SKM-1 (cell line): ENCODE measurements around the gene SCAMP2.
"Not testable (repeated sequence)": the region's sequence is repeated elsewhere in the genome, so short reads cannot be mapped to it uniquely, and the experiment has no call there.

ENCODE experiments used
- DNase-seq: peaks from one replicate; lab custom pipeline; 2025; ENCODE audit not compliant: unreplicated experiment; lab: John Stamatoyannopoulos, UW

The SCAMP2 gene, protein sequence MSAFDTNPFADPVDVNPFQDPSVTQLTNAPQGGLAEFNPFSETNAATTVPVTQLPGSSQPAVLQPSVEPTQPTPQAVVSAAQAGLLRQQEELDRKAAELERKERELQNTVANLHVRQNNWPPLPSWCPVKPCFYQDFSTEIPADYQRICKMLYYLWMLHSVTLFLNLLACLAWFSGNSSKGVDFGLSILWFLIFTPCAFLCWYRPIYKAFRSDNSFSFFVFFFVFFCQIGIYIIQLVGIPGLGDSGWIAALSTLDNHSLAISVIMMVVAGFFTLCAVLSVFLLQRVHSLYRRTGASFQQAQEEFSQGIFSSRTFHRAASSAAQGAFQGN

DNA sequence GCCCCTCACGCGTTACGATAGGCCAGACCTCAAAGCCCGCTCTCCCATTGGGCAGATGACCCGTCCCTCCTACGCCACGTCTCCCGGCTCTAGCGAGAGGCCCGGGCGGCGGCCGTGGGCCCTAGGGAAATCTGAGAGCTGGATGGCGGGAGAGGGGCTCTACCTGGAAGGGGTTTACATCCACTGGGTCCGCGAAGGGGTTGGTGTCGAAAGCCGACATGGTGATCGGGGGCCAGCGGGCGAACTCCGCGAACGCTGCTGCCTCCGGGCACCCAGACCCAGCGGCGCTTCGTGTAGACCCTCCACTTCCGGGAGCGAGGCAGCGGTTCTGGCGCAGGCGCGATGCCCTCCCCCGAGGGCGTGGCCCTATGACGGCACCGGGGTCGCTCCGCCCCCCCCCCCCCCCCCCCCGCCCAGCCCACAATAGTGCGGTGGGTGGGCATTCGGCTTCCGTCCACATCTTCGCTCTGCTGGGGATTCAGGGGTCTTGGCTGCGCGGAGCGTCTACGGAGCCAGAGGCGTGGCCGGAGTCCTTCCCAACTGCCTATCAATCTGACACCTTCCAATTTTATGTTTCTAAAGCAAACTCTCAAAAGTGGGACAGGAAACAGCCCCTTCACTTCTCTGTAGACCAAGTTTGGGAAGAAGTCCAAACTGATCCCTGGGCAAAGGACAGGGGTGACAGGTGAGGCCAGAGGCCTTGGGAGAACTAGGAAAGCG lies at the start of gene SCAMP2:
Gene SCAMP2 (minus strand): TSS at position 330 of the 720 bp plus-strand sequence. CDS start 110 bp downstream, at position 220.
- DNase-seq = peak; percentile 80

DNA sequence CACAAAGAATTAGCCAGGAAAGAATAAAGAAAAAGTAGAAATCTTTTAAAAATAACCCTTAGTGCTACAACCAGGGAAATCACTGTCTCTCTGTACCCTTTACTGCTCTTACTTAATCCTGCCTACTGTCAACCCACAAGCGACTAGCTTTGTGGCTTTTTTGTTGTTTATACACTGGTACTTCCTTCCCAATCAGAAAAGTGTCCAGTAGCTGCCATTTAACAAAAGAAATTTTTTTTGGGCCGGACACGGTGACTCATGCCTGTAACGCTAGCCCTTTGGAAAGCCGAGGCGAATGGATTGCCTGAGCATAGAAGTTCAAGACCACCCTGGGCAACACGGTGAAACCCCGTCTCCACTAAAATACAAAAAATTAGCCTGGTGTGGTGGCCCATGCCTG lies 47.3 kb upstream of the SCAMP2 start:
- DNase-seq = no peak

DNA sequence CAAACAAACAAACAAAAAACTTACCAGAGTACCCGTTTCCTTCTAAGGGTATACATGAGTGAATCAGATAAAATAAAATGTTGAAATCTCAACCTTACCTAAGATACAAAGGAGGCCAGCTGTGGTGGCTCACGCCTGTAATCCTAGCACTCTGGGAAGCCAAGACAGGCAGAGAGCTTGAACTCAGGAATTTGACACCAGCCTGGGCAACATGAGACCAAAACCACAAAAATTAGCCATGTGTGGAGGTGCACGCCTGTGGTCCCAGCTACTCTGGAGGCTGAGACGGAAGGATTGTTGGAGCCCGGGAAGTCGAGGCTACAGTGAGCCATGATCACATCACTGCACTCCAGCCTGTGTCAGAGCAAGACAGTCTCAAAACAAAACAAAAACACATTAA lies 44.5 kb upstream of the SCAMP2 start:
- DNase-seq = no peak

DNA sequence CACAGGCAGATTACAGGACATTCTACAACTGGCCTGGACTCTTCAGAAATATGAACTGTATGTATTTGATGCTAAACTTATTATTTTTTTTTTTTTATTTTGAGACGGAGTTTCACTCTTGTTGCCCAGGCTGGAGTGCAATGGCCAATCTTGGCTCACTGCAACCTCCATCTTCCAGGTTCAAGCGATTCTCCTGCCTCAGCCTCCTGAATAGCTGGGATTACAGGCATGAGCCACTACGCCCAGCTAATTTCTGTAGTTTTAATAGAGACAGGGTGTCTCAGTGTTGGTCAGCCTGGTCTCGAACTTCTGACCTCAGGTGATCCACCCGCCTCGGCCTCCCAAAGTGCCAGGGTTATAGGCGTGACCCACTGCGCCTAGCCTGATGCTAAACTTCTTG lies 40.6 kb upstream of the SCAMP2 start:
- not testable (repeated sequence) for DNase-seq

DNA sequence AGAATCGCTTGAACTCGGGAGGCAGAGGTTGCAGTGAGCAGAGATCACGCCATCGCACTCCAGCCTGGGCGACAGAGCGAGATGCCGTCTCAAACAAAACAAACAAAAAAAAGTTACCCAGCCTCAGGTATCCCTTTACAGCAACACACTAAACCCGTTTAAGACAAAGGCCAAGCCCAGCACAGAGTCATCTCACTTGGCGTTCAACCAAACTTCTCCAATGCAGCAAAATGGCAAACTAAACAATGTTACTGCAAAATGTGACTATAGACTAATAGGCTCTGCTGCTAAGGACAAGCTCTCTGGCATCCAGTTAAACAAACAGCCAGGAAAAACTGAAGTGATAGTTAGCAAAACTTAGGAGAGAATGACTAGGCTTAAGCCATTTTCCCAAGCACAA lies 39.9 kb upstream of the SCAMP2 start:
- DNase-seq = no peak

DNA sequence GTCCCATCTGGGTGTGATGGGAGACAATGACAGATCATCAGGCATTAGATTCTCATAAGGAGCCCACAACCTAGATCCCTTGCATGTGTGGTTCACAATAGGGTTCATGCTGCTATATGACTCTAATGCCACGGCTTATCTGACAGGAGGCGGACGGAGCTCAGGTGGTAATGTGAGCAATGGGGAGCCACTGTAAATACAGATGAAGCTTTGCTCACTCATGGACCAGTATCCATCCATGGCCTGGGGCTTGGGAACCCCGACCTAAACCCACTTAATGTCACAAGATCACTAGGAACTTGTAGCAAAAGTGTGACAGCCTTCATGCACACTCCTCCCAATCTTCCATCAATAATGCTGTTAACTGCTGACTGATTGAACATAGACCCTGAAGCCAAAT lies 35.5 kb upstream of the SCAMP2 start:
- no peak for DNase-seq

DNA sequence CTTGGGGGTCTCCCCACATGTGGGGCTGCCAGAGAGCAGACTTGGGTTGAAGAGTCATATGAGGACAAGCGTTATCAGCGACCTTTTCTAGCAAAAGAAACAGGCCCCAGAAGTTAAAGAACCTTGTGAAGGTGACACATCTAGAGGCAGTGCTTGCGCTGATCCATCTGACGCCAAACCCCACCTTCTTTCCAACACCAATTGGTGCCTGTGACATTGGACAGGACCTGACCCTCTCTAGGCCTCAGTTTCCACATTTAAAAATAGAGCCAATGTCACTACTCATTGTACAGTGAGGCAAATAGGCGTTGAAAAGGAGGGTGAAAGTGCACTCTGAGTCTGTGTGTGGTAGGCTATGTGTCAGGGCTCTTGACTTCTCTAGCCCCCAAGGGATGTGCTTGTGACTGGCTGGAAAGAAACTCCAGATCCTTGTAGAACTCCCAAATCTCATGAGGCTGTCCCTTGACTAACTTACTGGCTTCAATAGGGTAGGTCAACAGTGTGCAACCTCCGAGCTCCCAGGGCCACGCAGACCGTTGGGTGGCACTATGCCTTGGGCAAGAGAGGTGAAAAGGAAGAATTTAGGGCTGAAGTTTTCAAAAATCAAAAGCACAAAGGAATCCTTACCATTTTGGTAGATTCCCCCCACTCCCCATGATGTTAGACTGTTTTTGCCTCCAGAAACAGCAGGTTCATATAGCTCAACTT lies 34.2 kb upstream of the SCAMP2 start:
- no peak for DNase-seq

DNA sequence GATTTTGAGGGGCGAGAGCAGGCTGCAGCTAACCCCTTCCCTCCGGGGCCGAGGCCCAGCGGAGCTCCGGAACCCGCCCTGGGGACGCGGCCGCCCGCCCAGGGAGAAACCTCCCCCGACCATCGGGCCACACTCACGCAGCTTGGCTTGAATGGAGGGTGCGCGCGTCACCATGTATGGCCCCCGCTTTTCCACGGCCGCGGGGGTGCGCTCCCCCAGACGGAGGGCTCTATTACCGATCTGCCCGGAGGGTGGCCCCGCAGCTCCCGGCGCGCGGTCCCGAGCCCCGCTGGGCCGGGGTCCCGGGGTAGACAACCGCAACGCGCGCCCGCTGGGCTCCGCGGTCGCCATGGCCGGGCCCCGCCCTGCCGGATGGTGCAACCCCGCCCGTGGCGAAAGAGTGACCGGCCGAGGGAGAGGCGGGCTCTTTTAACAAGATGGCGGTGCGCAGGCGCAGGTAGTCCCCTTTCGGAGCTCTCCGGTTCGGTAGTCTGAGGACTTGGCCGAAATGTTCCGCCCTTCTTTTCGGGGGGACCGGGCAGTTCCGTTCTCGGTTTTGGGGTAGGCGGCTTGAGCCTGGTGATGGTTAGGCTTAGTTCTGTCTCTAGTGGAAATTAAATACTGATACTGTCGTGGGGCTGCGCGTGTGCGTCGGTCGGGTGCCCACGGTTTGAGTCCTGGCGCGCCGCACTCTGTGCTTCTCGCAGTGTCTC lies 33.4 kb upstream of the SCAMP2 start, which contains the start of gene FAM219B:
Gene FAM219B (minus strand): TSS at position 402 of the 713 bp plus-strand sequence. CDS start 51 bp downstream, at position 351.
- peak; percentile 87 for DNase-seq

DNA sequence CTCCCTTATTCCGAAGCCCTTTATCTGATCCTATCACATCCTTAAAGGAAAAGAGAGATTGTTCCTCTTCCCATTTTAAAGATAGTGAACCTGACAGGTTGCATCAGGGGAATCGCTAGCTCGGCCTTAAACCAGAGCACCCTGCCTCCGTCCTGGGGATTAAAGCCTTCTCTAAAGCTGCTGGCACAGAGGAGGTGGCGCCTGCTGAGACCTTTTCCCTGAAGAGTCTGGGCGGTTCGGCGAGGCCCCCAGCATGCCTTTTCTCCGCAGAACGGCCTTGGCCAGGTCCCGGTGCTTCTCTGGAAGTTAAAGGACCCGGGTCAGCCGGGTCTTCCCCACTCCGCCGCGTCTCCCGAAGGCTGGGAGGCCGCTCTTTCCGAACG lies 32.9 kb upstream of the SCAMP2 start:
- DNase-seq = no peak

DNA sequence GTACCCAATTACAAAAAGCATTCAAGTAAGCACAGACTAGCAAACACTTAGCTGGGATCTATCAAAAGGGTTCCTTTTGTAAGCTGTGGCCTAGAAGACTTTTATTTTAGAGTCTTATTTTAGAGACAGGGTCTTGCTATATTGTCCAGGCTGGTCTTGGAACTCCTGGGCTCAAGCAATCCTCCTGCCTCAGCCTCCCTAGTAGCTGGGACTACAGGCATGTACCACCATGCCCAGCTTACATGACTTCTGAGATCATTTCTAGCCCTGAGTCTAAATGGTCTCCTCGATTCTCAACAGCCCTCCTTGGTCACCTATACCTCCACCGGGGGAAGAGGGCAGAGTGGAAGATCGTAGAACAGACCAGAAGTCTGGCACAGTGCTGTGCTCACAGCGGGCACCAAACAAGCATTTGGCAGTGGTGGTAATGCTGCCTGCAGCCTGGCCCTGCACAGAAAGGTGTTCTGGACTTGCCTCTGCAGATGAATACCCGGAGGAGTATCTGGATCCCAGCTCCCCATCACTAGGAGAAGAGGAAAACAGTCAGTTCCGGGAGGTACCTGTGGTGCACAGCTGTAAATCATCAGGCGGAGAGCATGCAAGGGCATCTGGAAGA lies 31.1 kb upstream of the SCAMP2 start:
- DNase-seq = no peak

DNA sequence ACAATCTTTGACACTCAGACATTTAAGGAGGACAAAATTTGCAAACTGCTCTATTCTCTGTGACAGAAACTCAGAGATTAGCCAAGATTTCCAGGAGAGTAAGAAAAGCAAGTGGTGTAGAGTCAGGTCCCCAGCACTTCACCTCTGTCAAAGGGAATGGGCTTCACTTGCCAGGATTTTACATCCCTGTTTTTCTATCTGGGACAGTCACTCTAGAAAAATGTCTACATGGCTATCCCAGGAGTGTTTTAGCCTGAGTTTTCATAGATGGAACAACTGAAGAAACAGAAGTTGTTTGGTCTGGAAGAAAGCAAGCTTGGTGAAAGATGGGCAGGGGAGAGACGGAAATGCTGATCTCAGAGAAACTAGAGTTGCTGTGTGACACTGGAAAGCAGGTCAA lies 30.5 kb upstream of the SCAMP2 start:
- no peak for DNase-seq

DNA sequence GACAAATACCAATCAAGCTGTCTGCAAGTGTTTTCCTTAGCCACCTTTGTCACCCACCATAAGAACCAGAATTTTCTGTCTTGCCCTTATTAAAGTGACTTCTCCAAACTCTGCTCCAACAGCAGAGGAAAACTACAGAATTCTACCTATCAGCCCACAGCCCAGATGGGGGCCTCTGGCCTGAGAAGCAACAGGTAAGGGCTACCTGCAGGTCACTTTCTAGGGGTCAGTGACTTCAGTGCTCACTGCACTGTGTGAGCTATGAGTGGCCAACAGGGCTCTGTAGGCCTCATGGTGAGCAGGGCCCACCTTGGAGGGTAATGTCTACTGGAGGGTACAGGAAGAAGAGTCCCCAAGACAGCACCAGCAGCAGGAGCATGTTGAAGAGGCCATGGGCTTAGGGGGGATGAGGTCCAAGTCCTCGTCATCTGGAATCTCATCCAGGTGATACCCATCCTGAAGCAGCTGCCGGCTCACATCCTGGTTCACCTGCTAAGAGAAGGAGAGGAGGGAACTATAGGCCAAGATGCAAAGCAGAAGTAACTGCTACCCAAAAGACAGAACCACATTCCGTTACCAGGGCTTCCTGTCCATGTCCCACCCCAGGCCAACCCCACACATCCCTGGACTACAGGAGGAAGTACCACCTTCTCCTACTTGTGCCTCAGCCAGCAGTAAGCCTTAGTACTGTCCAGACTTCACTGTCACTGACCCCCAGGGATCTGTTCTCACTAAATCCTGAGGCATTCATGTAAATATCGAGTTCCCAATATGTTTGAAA lies 29.3 kb upstream of the SCAMP2 start:
- no peak for DNase-seq

DNA sequence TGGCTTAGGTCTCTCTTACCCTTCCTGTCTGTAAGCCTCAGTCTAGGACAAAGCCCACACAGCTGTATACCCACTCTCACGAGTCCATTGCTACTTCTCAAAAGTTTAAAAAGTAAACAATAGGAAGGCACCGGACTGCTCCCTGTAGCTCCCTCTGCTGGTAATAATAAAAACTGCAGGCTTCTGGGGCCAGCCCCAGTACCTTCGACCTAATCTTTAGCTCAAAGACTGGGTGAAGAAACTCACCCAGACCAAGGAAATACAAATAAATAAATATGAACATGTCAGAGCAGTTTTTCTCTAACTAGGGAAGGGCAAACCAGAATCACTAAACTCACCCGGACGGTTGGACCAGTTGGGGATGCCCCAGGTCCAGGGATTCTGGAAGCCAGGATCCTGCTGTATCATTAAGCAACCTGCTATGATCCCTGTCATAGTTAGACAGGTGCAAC lies 28.5 kb upstream of the SCAMP2 start:
- DNase-seq = peak; percentile 59

DNA sequence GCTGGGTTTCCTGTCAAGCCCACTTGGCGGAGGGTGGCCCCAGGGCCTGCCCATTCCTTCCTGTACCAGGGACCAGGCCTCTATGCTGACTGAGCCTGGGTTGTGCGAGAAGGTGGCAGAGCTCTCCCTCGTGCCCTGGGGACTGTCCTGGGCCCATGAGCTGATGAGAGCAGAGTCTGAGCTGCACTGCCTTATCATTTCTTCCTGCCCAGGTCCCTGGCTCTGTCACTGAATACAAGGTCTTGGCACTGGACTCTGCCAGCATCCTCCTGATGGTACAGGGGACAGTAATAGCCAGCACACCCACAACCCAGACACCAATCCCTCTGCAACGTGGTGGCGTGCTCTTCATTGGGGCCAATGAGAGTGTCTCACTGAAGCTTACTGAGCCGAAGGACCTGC lies 24.1 kb upstream of the SCAMP2 start:
- DNase-seq = no peak

DNA sequence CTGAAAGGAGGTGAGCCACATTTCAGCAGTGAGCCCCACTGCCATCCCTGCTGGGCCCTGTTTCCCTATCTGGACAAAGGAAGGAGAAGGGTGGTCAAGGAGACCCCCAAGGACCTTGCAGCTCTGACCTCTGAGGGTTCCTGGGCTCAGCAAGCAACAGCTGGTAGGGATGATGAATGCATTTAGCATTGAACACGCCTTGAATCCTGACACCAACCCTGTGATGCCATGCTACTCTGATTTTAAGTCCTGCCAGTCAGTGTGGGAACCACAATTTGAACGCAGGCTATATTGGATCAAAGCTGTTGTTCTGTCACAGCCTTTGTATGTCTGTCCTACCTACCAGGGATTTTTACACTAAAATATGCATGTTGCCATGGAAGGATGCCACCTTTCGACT lies 23.2 kb upstream of the SCAMP2 start:
- DNase-seq = no peak

DNA sequence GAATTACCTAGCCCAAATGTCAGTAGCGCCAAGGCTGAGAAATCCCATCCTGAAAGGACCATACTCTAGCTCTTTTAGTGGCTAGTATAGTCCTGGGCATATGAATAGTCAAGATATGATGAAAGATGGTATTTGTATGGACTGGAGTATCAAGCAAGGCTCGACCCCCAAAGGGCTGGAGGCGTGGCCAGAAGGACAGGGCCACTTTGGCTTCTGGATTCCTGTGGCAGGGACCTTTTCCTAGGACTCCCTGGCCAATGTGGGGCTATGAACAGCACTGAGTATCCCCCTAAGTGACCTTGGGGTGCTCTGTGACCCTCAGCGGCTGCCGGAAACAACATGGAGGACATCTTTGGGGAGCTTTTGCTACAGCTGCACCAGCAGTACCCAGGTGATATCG lies 22.7 kb upstream of the SCAMP2 start:
- DNase-seq = no peak

DNA sequence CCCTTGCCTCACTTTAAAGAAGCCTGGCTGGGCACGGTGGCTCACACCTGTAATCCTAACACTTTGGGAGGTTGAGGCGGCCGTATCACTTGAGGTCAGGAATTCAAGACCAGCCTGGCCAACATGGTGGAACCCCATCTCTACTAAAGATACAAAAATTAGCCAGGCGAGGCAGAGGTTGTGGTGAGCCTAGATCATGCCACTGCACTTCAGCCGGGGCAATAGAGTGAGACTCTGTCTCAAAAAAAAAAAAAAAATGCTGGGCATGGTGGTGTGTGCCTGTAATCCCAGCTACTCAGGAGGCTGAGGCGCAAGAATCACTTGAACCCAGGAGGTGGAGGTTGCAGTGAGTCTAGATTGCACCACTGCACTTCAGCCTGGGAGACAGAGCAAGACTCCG lies 21.2 kb upstream of the SCAMP2 start:
- DNase-seq = not testable (repeated sequence)

DNA sequence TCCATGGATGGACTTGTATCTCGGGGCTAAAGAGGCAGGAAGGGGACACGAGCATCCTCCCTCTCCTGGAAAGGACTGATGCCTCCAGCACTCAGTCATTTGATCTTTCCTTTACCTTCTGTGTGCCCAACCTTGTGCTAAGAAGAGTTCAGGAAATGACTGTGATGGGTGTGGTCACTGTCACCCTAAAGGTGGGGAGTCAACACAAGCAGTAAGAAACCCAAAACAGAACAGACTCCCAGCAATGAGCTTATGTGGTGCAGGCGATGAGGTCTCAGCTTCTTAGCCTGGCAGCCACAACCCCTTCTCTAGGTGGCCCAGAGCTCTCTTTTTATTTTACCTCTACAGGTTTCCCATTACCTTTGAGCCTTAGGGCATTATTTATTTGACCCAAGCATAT lies 20.5 kb upstream of the SCAMP2 start:
- no peak for DNase-seq

DNA sequence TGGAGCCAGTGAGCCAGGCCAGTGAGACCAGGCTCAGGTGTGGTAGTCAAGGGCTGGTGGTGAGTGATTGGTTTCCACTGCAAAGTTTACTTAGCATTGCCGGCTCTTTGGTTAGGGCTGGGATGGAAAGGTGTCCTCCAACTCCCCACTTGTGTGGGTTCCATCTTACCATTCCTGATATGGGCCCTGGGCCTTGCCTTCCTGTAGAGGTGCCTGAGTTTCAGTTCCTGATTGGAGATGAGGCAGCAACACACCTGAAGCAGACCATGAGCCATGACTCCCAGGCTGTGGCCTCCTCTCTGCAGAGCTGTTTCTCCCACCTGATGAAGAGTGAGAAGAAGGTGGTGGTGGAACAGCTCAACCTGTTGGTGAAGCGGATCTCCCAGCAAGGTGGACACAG lies 19.8 kb upstream of the SCAMP2 start:
- no peak for DNase-seq

DNA sequence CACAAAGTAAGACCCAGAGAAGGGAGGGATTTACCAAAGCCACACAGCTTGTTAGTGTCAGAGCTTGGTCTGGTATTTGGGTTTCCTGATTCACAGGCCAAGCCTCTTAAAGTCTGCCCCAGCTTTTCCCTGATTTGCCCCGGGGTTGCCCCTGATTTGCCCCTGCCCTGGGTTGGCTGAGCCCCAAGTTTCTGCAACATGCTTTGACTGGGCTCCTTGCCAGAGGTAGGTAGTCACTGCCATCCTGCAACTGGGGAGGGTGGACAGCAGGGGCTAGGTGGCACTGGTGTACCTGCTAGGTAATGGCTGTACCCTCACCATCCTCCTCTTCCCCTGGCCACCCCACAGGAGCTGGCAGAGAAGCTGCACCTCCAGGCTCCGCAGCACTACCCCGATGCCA lies 19.1 kb upstream of the SCAMP2 start:
- DNase-seq = no peak
